ENCODE data around the gene USP2.

The USP2 gene

DNA sequence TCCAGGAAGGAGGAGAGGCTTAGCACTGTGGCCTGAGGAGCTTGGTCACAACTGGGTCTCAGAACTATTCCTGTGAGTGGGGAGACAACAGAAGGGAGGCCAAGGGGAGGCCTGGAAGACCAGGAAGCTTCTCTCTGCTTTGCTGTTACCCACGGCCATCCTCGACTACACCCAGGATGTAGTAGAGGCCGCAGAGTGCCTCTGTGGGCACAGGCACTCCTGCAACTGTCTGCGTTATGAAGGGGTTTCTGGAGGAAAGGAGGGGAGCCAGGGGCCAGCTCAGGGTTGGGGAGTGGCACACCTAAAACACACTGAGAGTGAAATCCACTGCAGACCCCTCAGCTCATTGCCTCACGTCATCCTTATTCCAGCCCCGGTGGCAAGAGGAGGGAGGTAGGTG is 31.2 kb downstream of the USP2 start:
- Histone ChIP-seq H3K36me3 (ENCODE audit: insufficient read depth, low read length) (no peaks in the 10 kb centered on the region), H3K4me1 (ENCODE audit: insufficient read depth, low read length) (no peaks in the 10 kb centered on the region), H3K4me2 (ENCODE audit: insufficient read depth, low read length) (no peak overlapping the region), H2AFZ (ENCODE audit: low read depth, low read length) (no peak overlapping the region), H3K4me3 (ENCODE audit: low read depth in 1 of 2, low read length in 2 of 2) (no peak overlapping the region), H3K9ac (ENCODE audit: low read depth, low read length) (no peak overlapping the region), H3K27me3 (ENCODE audit: insufficient read depth, low read length, poor library complexity) (peaks cover 8% of the 10 kb centered on the region), H3K79me2 (ENCODE audit: insufficient read depth, low read length) (no peaks in the 10 kb centered on the region), H3K27ac (ENCODE audit: low read length) (no peak overlapping the region), H4K20me1 (ENCODE audit: insufficient read depth, low read length) (no peaks in the 10 kb centered on the region), H3K9me3 (ENCODE audit: insufficient read depth, low read length, severe bottlenecking) (no peaks in the 10 kb centered on the region)
- DNase-seq (no peak), ATAC-seq (ENCODE audit: insufficient read depth, low read depth) (no peak)
- TF ChIP-seq, protein P1, sequence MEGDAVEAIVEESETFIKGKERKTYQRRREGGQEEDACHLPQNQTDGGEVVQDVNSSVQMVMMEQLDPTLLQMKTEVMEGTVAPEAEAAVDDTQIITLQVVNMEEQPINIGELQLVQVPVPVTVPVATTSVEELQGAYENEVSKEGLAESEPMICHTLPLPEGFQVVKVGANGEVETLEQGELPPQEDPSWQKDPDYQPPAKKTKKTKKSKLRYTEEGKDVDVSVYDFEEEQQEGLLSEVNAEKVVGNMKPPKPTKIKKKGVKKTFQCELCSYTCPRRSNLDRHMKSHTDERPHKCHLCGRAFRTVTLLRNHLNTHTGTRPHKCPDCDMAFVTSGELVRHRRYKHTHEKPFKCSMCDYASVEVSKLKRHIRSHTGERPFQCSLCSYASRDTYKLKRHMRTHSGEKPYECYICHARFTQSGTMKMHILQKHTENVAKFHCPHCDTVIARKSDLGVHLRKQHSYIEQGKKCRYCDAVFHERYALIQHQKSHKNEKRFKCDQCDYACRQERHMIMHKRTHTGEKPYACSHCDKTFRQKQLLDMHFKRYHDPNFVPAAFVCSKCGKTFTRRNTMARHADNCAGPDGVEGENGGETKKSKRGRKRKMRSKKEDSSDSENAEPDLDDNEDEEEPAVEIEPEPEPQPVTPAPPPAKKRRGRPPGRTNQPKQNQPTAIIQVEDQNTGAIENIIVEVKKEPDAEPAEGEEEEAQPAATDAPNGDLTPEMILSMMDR (IDR thresholded peaks at IDR 0.05; ENCODE audit: borderline replicate concordance, extremely low read depth, low read length, poor library complexity, severe bottlenecking) = no peak
- no peak for TF ChIP-seq EZH2 (IDR thresholded peaks at IDR 0.05; ENCODE audit: borderline replicate concordance, low read depth, low read length, severe bottlenecking)

DNA sequence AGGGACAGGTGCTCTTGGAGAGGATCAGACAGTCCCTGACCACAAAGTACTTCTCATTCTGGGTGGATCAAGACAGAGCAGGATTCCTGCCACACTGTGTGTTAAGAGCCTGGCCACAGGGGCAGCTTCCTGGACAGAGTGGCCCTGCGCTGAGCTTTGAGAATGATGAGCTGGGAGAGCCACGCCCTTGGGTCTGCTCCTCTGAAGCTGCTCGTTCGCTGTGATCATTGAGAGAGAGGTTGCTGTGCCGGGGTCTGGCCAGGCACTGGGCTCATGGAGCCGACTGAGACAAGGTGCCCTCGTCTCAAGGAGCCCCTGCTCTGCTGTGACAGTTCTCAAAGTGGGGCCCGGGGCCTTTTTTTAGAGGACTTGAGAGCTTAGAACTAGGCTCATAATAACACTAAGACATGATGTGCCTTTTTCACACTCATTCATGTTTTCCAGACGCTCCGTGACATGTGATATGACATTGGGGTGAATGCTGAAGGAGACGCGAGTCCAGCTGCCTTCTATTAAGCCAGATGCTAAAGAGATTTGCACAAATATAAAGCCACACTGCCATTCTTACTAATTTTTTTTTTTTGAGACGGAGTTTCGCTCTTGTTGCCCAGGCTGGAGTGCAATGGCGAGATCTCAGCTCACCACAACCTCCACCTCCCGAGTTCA is 33.4 kb downstream of the USP2 start:
- Histone ChIP-seq H3K4me2 (ENCODE audit: insufficient read depth, low read length) (no peak overlapping the region), H3K4me1 (ENCODE audit: insufficient read depth, low read length) (no peaks in the 10 kb centered on the region), H3K27ac (ENCODE audit: low read length) (no peak overlapping the region), H2AFZ (ENCODE audit: low read depth, low read length) (no peak overlapping the region), H3K4me3 (ENCODE audit: low read depth in 1 of 2, low read length in 2 of 2) (no peak overlapping the region), H3K27me3 (ENCODE audit: insufficient read depth, low read length, poor library complexity) (no peaks in the 10 kb centered on the region), H3K9ac (ENCODE audit: low read depth, low read length) (no peak overlapping the region), H3K9me3 (ENCODE audit: insufficient read depth, low read length, severe bottlenecking) (no peaks in the 10 kb centered on the region), H3K36me3 (ENCODE audit: insufficient read depth, low read length) (no peaks in the 10 kb centered on the region), H3K79me2 (ENCODE audit: insufficient read depth, low read length) (no peaks in the 10 kb centered on the region), H4K20me1 (ENCODE audit: insufficient read depth, low read length) (0 out of 2 replicates have a peak, but pooled peaks cover 4% of the 10 kb centered on the region)
- ATAC-seq (ENCODE audit: insufficient read depth, low read depth) (no peak), DNase-seq (no peak)
- no peak for TF ChIP-seq EZH2 (IDR thresholded peaks at IDR 0.05; ENCODE audit: borderline replicate concordance, low read depth, low read length, severe bottlenecking)
- TF ChIP-seq, protein P1 (IDR thresholded peaks at IDR 0.05; ENCODE audit: borderline replicate concordance, extremely low read depth, low read length, poor library complexity, severe bottlenecking) = no peak

DNA sequence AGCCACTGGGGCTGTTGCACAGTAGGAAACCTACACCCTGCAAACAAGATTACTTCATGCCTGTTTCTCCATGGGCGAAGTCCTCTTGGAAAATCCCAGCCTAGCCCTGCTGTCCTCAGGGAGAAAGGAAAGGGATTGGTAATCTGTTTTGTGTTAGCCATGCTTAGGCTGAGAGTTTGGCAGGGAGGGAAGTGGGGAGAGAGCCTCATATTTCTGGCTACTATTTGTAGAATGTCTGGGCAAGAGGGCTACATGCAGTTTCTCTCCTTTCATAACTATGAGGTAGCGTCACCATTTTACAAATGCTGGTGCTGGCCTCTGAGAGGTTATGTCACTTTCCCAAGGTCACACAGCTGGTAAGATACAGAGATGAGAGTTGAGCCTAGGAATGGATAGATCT is 34.2 kb downstream of the USP2 start:
- Histone ChIP-seq H3K9ac (ENCODE audit: low read depth, low read length) (no peak overlapping the region), H3K27me3 (ENCODE audit: insufficient read depth, low read length, poor library complexity) (no peaks in the 10 kb centered on the region), H3K4me1 (ENCODE audit: insufficient read depth, low read length) (no peaks in the 10 kb centered on the region), H3K4me2 (ENCODE audit: insufficient read depth, low read length) (no peak overlapping the region), H4K20me1 (ENCODE audit: insufficient read depth, low read length) (0 out of 2 replicates have a peak, but pooled peaks cover 4% of the 10 kb centered on the region), H3K79me2 (ENCODE audit: insufficient read depth, low read length) (no peaks in the 10 kb centered on the region), H3K36me3 (ENCODE audit: insufficient read depth, low read length) (no peaks in the 10 kb centered on the region), H2AFZ (ENCODE audit: low read depth, low read length) (no peak overlapping the region), H3K9me3 (ENCODE audit: insufficient read depth, low read length, severe bottlenecking) (no peaks in the 10 kb centered on the region), H3K27ac (ENCODE audit: low read length) (no peak overlapping the region), H3K4me3 (ENCODE audit: low read depth in 1 of 2, low read length in 2 of 2) (no peak overlapping the region)
- TF ChIP-seq EZH2 (IDR thresholded peaks at IDR 0.05; ENCODE audit: borderline replicate concordance, low read depth, low read length, severe bottlenecking) = no peak
- TF ChIP-seq, protein P1 (IDR thresholded peaks at IDR 0.05; ENCODE audit: borderline replicate concordance, extremely low read depth, low read length, poor library complexity, severe bottlenecking) = no peak
- DNase-seq = no peak
- no peak for ATAC-seq (ENCODE audit: insufficient read depth, low read depth)
